Measurements from ENCODE around the gene PTPN14.

DNA sequence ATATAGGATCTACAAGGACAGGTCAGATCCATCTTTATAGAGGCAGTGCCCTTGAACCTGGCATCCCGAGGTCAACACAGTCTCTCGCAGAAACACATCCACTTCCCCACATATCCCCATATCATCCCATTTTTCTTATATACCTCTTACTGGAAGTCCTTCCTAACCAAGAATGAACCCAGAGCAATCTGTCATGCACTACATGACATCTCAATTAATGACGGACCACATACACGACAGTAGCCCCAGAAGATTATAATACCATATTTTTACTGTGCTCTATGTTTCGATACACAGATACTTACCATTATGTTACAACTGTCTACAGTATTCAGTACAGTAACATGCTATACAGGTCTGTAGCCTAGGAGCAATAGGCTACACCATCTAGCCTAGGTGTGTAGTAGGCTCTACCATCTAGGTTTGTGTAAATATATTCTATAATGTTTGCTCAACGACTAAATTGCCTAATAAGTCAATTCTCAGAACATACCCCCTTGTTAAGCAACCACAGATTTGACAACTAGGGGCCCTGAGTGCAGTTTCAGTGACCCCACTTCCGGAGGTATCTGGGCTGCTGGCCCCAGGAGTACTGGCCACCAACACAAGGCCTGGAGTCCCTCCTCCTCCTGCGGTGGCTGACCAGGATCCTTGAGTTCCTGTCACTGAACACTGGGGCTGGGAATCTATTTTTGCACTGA lies 28.1 kb downstream of the PTPN14 start:
- TF ChIP-seq, protein P1, sequence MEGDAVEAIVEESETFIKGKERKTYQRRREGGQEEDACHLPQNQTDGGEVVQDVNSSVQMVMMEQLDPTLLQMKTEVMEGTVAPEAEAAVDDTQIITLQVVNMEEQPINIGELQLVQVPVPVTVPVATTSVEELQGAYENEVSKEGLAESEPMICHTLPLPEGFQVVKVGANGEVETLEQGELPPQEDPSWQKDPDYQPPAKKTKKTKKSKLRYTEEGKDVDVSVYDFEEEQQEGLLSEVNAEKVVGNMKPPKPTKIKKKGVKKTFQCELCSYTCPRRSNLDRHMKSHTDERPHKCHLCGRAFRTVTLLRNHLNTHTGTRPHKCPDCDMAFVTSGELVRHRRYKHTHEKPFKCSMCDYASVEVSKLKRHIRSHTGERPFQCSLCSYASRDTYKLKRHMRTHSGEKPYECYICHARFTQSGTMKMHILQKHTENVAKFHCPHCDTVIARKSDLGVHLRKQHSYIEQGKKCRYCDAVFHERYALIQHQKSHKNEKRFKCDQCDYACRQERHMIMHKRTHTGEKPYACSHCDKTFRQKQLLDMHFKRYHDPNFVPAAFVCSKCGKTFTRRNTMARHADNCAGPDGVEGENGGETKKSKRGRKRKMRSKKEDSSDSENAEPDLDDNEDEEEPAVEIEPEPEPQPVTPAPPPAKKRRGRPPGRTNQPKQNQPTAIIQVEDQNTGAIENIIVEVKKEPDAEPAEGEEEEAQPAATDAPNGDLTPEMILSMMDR (IDR thresholded peaks at IDR 0.05): no peak
- TF ChIP-seq POLR2A (IDR thresholded peaks at IDR 0.05): no peak
